ENCODE results near the gene WIPF2. TPM values are rescaled to one million over a fixed set of nuclear protein-coding genes. Genes with fewer than 3 reads are reported as not detected.

The WIPF2 gene
- total and polyA plus RNA-seq, 5 donors, result 8.2 to 14.6 (median 12.7) TPM

- H3K27me3 ChIP-seq (ENCODE audit: control insufficient read depth, insufficient read depth), result no peaks in the 10 kb centered on the region
- intact Hi-C loops (cut with DNase I), result no loop called here
- H3K9me3 ChIP-seq (ENCODE audit: control insufficient read depth, low read length), result no peaks in the 10 kb centered on the region
- ATAC-seq (peak; percentile 14 to 38), DNase-seq (peak; percentile 84 to 89 (median 88))
- H3K27ac ChIP-seq (ENCODE audit: low read length), result peak overlapping the region; percentile 92
- H3K4me3 ChIP-seq (ENCODE audit: low read length), result peak overlapping the region; percentile 26
- H3K4me1 ChIP-seq (ENCODE audit: control insufficient read depth, insufficient read depth, low read length), result peaks cover 56% of the 10 kb centered on the region
- 5% methylated on average over 19 of the region's 19 CpGs for WGBS
These were observed 103.5 kb downstream of the WIPF2 start for GRCh38 chr17:40322358-40323315.

- Histone ChIP-seq H3K27ac (ENCODE audit: low read length) (peak overlapping the region; percentile 92), H3K4me1 (ENCODE audit: control insufficient read depth, insufficient read depth, low read length) (peaks cover 61% of the 10 kb centered on the region), H3K27me3 (ENCODE audit: control insufficient read depth, insufficient read depth) (no peaks in the 10 kb centered on the region), H3K9me3 (ENCODE audit: control insufficient read depth, low read length) (no peaks in the 10 kb centered on the region), H3K4me3 (ENCODE audit: low read length) (no peak overlapping the region)
- DNase-seq (peak; percentile 89 to 92 (median 89)), ATAC-seq (peak; percentile 25 to 54)
- intact Hi-C loops (cut with DNase I), result no loop called here
- WGBS, result 22% methylated on average over 10 of the region's 10 CpGs
These were observed 104.6 kb downstream of the WIPF2 start for GRCh38 chr17:40323391-40324381.

- DNase-seq, result peak; percentile 19 to 53 (median 30)
- intact Hi-C loops (cut with DNase I), result no loop called here
- WGBS, result 70% methylated on average over 13 of the region's 13 CpGs
- Histone ChIP-seq H3K4me3 (ENCODE audit: low read length) (no peak overlapping the region), H3K27me3 (ENCODE audit: control insufficient read depth, insufficient read depth) (no peaks in the 10 kb centered on the region), H3K9me3 (ENCODE audit: control insufficient read depth, low read length) (no peaks in the 10 kb centered on the region), H3K4me1 (ENCODE audit: control insufficient read depth, insufficient read depth, low read length) (peaks cover 61% of the 10 kb centered on the region), H3K27ac (ENCODE audit: low read length) (peak overlapping the region; percentile 57)
- ATAC-seq, result no peak
These were observed 106.3 kb downstream of the WIPF2 start for GRCh38 chr17:40325156-40326013.

GRCh38 chr17:40326014-40326831, 107.1 kb downstream of the WIPF2 start:
- DNase-seq (peak; percentile 26 to 55 (median 53)), ATAC-seq (no peak)
- Histone ChIP-seq H3K4me3 (ENCODE audit: low read length) (no peak overlapping the region), H3K4me1 (ENCODE audit: control insufficient read depth, insufficient read depth, low read length) (peaks cover 63% of the 10 kb centered on the region), H3K27me3 (ENCODE audit: control insufficient read depth, insufficient read depth) (no peaks in the 10 kb centered on the region), H3K9me3 (ENCODE audit: control insufficient read depth, low read length) (no peaks in the 10 kb centered on the region), H3K27ac (ENCODE audit: low read length) (peak overlapping the region; percentile 57)
- intact Hi-C loops (cut with DNase I), result no loop called here
- 52% methylated on average over 17 of the region's 17 CpGs for WGBS

GRCh38 chr17:40326832-40327199, 107.7 kb downstream of the WIPF2 start:
- Histone ChIP-seq H3K27ac (ENCODE audit: low read length) (peak overlapping the region; percentile 48), H3K9me3 (ENCODE audit: control insufficient read depth, low read length) (no peaks in the 10 kb centered on the region), H3K4me1 (ENCODE audit: control insufficient read depth, insufficient read depth, low read length) (peaks cover 63% of the 10 kb centered on the region), H3K4me3 (ENCODE audit: low read length) (no peak overlapping the region), H3K27me3 (ENCODE audit: control insufficient read depth, insufficient read depth) (no peaks in the 10 kb centered on the region)
- no peak for ATAC-seq
- peak; percentile 50 to 74 (median 53) for DNase-seq
- intact Hi-C loops (cut with DNase I), result no loop called here
- WGBS, result 29% methylated on average over 1 of the region's 1 CpG

- H3K4me3 ChIP-seq (ENCODE audit: low read length), result no peak overlapping the region
- peak overlapping the region; percentile 48 for H3K27ac ChIP-seq (ENCODE audit: low read length)
- H3K27me3 ChIP-seq (ENCODE audit: control insufficient read depth, insufficient read depth), result no peaks in the 10 kb centered on the region
- 72% methylated on average over 4 of the region's 4 CpGs for WGBS
- intact Hi-C loops (cut with DNase I), result no loop called here
- H3K9me3 ChIP-seq (ENCODE audit: control insufficient read depth, low read length), result no peaks in the 10 kb centered on the region
- DNase-seq (peak in 2 of 3 donors; percentile 15 to 25), ATAC-seq (no peak)
- H3K4me1 ChIP-seq (ENCODE audit: control insufficient read depth, insufficient read depth, low read length), result peaks cover 64% of the 10 kb centered on the region
These were observed 108.2 kb downstream of the WIPF2 start for GRCh38 chr17:40327244-40327729.

- H3K27ac ChIP-seq (ENCODE audit: low read length), result peak overlapping the region; percentile 61
- no peaks in the 10 kb centered on the region for H3K9me3 ChIP-seq (ENCODE audit: control insufficient read depth, low read length)
- peak in 1 of 2 donors; percentile 6 for ATAC-seq
- intact Hi-C loops (cut with DNase I), result no loop called here
- WGBS, result 9% methylated on average over 3 of the region's 3 CpGs
- peak; percentile 83 to 92 (median 89) for DNase-seq
- peaks cover 65% of the 10 kb centered on the region for H3K4me1 ChIP-seq (ENCODE audit: control insufficient read depth, insufficient read depth, low read length)
- H3K27me3 ChIP-seq (ENCODE audit: control insufficient read depth, insufficient read depth), result no peaks in the 10 kb centered on the region
- no peak overlapping the region for H3K4me3 ChIP-seq (ENCODE audit: low read length)
These were observed 108.8 kb downstream of the WIPF2 start for GRCh38 chr17:40327735-40328385.

- DNase-seq, result no peak
- Histone ChIP-seq H3K9me3 (ENCODE audit: control insufficient read depth, low read length) (no peaks in the 10 kb centered on the region), H3K4me1 (ENCODE audit: control insufficient read depth, insufficient read depth, low read length) (peaks cover 60% of the 10 kb centered on the region), H3K27ac (ENCODE audit: low read length) (no peak overlapping the region), H3K4me3 (ENCODE audit: low read length) (no peak overlapping the region), H3K27me3 (ENCODE audit: control insufficient read depth, insufficient read depth) (no peaks in the 10 kb centered on the region)
- 78% methylated on average over 2 of the region's 2 CpGs for WGBS
- ATAC-seq, result no peak
- intact Hi-C loops (cut with DNase I), result no loop called here
These were observed 109.3 kb downstream of the WIPF2 start for GRCh38 chr17:40328386-40328766.
